NCI-H146 treated with DMSO at 0.1 percent for 48 hours (cell line): ENCODE data around the gene TAOK1.

Experiments
- DNase-seq: peaks from one replicate; lab custom pipeline; 2025; ENCODE audit not compliant: unreplicated experiment; lab: John Stamatoyannopoulos, UW

TAOK1 gene

DNA sequence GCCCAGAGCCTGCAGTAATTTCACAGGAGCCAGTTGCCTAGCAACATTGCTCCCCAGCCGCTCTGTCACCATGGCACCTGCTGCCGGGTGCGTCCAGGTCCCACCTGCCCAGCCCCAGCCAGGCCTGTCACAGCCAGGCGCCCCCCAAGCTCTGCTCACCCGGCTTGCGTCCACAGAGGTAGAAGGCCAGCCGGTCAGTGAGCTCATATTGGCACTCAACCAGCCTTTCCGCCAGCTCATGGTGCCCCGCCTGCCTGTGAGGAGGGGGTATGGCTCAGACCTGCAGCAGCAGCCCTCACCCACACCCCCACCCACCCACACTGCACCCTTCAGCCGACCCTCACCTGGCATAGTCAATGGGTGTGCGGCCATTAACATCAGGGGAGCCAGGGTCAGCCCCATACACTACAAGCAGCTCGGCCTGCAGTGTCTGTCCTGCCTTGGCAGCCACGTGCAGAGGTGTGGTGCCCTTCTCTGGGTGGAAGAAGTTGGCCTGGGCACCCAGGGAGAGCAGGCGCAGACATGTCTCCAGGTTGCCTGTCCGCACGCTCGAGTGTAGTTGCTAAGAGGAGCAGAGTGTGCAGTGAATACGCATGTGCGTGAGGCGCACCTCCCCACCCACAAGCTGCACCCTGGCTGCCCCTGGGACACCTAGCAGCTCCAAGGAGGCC, 191.6 kb downstream of the TAOK1 start:
- no peak for DNase-seq

DNA sequence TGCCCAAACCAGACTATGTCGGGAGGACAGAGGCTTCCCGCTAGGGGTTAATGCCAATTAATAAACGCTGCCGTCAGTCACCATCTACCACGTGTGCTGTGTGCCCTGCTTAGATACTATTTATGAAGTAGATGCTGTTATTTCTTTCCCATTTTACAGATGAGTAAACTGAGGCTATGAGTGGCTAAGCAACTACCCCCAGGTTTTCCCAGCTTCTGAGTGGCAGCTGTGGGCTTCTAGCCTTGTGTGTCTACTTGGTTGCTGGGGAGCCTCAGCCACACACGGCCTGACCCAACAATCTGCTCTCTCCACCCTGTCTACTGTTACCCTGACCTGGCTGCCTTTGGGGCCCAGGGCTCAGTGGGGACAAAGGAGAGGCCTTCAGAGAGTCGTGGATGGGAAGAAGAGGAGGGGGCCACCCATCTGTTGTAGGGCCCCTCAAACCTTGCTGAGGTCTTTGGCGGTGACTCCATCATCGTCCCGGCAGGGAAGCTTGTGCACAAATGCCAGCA, 192.1 kb downstream of the TAOK1 start:
- DNase-seq = no peak

DNA sequence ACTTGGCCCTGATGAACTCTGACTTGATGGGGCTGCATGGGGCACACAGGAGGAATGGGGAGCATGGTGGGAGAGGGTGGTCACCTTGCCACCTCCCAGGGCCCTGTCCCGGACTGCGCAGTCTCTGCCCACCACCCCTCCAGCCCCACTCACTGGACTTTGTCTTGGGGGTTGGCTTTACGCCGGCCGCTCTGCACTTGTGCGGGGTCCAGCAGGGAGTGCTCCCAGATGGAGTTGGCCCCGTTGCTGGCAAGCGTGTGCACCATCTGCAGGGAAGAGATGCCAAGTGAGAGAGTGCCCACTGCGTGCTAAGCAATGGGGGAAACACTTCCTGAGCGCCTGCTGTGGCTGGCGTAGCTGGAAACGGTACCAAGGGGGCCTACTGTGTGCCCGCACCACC, 192.6 kb downstream of the TAOK1 start:
- no peak for DNase-seq

DNA sequence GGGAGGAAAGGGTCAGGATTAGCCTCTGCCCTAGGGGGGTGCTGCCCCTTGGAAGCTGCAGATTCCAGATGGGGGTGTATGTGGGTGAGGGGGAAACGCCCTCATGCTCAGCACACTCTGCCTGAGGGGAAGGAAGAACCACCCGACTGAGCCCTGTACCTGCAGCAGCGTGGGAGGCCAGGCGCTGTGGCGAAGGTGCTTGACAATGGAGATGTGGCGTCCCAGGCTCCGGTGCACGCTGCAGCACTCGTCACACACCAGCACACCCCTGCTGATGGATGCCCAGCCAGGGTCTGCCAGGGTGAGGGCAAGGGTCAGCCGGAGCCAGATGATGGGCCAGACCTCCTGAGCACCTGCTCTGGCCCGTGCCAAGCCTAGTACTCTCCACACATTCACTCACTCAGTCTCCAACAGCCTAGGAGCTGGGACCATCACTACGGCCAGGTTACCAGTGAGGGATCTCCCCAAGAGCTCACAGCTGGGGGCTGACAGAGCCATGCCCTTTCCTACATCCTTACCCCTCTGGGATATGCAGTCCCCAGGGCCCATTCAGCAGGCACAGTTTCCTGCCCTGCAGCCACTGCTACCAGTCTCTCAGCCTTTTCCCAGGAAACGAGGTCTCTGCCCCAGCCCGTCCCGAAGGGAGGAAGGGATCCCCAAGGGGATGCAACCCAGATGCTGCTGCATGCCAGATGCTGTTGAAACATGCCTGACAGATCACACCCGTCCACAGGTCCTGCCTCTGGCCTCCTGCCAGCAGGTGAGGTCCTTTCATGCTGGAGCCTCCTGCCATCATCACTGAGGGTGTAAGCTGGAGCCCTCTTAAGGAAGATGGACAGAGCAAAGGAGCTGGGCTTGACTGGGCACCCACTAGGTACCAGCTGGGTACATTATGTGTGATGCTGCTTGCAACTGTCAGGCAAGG, 193.4 kb downstream of the TAOK1 start:
- no peak for DNase-seq

DNA sequence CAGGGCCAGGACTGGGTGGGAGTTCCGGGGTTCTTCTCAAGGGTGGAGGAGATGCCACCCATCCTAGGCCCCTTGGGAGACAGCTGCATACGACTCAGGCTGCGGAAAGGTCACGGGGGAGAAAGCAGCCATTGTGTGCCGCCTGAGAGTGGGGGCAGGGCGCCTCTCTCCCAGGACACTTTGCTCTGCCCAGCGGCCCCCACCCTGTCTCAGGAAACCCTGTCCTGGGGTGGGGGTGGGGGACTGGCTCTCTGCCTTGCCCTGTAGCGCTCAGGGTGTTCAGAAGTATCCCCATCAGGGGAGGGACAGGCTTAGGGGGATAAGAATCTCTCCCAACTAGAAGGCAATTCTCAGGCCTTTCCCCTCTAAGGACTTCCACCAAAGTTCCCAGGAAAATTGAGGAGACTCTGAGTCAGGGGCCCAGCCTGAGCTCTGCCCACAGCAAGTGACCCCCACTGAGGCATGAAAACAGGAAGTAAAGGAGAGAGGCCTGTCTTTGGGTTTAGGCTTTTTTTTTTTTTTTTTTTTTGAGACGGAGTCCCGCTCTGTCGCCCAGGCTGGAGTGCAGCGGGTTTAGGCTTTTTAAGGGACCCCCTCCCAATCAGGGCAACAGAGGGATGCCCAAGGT, 194.4 kb downstream of the TAOK1 start:
- DNase-seq = no peak

DNA sequence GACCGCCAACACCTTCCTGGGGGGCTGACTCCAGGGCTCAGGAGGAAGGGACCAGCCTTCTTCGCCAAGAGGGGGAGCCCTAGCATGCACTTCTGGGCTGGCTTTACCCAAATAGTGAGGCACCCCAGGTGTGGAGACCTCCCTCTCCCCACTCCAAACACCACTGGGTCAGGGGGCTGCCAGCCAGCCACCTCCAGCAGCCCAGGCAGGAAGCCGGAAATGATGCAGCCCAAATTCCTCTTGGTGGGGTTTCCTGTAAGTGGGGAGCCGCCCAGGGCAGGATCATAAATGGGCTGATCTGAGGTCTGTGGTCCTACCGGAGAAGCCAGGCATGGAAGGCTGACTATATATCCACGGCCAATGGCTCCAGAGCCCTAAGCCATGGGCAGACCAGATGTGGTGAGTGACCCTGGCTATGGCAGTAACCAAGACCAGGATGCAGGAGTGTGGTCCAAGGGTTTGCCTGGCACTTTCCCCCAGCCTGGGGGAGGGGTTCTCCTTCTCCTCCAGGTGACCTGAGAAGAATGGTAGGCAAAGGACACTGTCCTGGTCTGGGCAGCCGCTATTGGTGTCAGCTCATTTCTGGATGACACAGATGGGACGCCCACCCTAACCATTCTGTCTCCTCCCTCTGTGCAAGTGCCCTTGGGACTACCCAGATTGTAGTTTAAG, 195.1 kb downstream of the TAOK1 start:
- no peak for DNase-seq

DNA sequence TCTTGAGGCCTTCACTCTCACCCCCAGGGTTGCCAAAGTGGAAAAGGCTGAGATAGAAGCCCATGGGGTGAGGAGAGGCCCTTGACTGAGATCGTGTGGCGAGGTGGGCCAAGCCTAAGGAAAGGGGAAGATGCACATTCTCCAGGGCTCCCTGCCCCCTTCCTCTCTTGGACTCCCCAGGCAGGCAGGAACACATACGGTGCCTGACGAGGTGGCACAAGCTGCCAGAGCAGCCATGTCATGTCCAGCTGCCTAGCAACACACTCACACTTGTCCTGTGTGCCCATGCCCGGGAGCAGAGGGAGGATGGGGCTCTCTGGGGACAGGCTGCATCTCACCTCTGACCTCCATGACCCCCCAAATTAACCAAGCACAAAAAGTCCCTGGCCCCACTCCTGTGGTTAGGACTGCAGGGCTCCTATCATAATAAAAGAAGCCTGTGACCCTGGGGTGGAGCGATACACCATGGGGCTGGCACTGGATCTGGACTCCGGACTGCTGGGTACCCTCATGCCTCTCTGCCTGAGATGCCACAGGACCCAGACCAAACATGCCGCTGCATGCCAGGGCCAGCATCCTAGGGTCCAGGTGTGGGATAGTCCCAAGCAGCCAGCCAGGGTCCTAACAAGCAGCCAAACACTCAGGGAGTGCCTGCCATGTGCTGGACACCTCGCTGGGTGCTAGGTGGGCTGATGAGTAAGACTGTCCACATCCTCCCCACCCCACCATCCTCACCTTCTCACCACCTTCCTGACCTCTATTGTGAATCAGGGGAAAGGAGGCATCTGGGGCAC, 196.7 kb downstream of the TAOK1 start:
- DNase-seq = no peak

DNA sequence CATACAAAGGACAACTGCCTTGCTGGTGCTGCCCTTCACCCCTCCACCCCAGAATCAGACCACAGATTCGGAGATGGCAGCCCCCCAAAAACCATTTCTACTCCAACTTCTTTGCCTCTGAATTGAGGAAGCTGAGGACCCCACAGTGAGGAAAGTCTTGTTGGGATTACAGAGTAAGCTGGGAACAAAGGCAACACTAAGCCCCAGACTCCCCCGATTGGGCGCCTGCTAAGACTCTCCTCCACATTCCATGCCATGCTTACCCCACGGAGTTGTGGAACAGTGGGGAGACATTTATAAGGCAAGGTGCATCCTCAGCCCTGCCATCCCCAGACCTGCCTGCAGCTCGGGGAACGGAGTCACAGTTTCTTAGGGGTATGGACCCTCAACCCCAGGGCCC, 197.4 kb downstream of the TAOK1 start:
- DNase-seq = no peak

DNA sequence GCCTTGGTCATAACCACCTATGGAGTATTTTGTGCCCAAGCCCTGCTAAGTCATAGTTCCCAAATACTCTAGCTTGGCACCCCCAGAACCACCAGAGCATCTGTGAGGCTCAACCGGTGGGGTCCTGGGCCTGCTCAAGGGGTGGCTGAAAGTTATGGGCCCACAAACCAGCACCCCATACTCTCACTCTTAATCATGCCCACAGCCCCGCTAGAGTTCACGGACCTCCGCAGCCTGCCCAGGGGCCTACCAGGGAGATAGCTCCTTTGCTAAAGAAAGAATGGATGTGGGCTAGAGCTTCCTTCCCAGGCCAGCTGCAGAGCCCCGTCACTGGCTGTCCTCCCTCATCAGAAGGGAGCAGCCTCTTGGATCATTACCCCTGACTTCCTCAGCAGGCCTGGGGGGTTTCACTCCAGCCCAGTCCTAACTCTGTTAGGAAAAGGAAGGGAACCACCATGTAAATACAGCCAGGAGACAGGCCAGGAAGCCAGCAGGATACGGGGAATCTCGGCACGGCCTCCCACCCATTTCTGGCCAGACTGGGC, 197.9 kb downstream of the TAOK1 start:
- DNase-seq = no peak

DNA sequence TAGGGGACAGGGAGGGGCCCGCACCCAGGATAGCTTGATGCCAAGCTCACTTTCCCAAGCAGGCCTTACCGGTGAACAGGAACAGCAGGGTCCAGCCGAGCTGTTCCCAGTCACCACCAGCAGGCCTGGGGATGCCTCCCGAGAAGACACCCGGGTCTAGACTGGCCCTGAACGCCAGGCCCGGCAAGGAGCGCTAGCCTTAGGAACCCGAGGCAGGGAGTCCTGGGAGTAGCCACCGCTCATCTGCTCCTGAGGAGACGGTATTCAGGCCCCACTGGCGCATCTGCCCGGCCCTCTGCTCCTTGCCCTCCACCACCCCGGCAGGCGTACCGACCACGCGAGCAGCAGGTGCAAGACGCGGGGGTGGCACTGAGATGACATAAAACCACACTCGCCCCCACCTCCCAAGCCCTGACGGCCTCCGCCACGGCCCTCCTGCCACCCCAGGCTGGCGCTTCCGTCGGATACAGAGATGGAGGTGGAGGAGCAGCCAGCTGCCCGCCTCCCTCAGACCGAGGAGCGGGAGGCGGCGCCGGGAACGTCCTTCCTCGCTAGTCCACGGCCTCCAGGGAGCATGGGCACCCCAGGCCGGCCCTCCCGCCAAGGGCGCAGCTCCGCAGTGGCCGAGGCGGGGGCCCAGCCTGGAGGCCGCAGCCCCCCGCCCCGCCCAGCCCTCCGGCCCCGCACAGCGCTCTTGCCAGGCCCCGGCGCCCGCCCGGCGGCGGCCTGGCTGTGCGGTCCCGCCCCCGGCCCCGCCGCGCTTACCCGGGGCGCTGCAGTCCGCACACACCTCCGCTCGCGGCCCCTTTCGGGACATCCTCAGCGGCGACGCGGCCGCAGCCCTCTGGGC, 198.6 kb downstream of the TAOK1 start:
- no peak for DNase-seq

DNA sequence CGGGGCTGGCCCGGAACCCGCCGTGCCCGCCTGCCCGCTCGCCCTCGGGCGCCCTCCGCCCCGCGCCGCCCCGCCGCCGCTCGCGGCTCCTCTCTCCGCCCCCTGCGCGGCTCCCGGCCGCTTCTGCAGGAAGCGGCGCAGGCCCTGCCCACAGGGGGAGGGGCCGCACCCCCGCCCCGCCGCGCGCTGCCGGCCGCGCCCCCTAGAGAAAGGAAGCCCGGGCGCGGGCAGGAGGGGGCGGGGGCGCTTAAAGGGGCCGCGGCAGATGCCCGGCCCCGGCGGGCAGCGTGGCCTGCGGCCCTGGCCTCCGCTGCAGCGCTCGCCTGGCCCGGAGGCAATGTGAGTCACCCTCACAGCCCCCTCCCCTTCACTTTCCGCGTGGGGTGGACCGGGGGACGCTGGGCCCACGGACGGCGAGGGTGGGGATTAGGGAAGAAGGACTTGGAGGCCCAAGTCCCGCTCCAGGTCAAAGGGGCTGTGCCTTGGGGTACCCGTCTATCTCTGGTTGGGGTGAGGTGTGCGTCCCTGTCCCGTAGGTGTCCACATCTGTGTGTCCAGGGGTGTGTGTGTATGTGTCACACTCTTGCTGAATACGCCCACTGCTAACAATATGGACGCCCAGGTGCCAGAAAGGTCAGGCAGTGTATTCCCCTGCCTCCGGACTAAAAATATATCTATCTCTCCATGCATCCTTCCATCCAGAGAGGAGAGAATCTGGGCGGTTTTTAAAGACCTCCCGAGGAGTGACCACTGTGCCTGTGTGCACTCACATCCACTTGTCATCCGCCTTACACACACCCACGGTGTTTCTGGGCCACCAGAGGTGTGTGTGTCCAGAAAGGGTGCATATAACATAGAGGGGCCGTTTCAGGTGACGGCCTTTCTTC, 199.6 kb downstream of the TAOK1 start, which contains the start of gene GIT1:
GIT1 (minus strand) TSS at position 125 of the 887 bp plus-strand sequence. CDS start 270 bp downstream, outside the sequence.
- peak; percentile 66 for DNase-seq

DNA sequence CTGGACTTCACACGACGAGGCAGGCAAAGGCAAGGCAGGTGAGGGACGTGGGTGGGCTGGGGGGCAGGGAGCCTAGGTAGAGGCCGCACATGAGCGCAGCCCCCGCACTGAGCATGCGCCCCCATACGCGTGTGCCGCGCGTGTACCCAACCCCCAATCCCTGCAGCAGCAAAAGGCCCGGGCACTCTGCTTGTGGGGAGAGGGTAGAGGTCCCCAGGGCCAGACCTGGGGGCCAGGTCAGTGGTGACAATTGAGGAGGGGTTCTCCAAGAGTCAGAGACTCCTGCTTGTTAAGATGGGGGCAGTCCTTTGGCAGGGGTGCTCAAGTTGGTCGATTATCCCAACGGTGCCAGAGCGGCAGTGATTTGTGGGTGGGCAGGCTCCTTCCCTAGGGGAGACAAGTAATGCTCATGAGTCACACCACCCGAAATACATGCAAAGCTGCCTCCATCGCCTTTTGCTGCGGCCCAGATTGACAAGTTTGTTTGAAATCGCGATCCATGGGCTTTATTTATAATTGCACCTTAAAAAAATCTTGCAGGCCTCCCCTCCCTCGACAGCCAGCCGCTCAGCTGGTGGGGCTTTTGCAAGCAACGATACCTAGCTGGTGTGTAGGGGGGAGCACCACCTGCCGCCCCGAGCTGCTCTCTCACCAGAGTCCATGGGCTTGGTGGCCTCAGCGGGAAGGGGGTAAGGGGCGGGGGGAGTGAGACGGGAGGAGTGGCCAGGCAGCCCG, 200.4 kb downstream of the TAOK1 start:
- DNase-seq = peak; percentile 48

DNA sequence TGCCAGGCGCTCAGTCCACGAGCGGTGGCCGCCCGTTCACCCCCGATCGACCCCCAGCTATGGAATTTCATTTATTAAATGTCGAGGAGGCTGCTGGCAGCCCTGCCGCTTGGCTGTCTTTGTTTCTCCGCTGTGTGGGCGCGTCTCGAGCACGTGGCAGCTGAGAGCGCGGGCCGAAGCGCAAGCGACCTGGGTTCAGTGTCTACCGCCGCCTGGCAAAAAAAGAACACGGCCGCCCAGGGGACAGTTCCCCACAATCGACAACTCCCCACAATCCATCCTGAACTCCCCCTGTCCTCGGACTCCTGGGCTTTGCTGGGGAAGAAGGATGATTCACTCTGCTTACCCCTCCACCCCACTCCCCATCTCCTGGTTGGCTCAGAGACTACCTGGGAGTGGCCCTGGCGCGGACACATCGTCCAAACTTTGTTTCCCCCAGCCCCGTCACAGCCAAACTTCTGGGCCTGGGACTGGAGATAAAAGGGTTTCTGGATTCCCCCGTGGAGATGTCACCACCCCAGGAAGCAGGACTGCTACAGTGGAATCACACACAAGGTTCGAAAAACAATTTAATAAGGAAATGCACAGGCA, 201.1 kb downstream of the TAOK1 start:
- no peak for DNase-seq

DNA sequence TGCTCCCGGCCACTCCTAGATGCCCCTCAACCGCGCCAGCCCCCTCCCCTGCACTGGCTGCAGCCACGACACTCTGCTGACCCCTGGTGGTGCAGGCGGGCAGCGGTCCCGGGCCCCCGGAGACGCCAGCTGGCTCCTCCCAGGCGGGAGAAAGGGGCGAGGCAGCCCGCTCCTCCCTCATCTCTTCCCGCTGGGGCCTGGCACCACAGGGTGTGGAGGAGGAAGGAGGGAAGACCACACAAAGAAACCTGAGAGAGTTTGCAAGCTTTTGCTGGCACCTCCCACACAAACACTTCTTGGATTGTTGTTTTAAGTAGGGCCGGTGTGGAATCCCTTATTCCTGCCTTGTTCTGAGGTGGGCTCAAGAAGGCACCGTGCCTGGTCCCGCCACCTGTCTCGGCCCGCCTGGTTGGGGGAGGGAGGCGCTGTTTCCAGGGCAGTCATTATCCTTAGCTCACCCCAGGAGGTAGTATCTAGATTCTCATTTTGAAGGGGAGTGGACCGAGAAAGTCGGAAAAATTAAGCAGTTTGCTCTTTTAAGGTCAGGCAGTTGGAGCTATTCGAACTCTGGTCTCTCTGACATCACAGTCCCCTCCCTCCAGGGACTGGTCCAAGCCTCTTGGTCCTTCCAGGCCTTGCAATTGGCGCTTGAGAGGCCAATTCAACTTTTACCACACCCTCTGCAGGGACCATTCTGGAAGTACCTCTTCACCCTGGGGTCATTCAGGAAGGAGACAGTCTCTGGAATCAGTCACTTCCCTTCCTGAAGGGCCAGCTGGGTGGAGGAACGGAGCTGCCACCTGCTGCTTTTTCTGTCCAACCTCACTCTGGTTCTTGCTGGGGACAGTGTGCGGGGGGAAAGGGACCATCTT, 201.8 kb downstream of the TAOK1 start:
- peak; percentile 85 for DNase-seq

DNA sequence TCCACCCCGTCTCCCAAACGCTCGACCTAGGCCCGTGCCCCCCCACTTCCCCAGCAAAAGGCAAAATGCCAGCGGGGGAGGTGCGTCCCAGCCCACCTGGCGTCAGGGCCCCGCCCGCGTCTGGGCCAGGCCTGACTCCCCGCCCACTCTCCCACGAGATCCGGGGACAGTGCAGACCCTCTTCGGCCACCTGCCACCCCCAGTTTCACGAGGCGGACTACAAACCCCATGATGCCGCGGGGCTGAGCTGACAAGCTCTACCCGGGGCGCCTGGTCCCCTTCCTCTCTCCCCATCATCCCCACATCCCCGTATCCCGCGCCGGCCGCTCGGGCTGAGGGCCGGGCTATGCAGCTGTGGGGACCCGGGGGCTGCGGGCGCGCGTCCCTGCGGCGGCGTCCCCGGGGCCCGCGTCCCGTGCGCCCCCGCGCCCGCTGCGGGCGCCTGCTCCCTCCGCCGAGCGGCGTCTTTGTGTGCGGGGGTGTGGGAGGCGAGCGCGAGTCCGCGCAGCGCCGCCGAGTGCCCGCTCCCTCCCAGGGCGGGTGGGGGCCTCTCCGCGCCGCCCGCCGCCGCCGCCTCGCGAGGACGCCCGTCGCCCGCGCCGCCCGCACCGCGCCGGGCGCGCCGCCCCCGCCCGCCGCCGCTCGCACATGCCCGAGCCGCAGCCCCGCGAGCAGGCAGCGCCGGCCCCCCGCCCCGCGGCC, 202.8 kb downstream of the TAOK1 start, which contains the start of gene ANKRD13B:
ANKRD13B (plus strand) TSS at position 283 of the 702 bp plus-strand sequence. CDS start 490 bp downstream, outside the sequence.
- DNase-seq = peak; percentile 48
